Transverse colon (tissue), 3 donors: ENCODE results near the gene API5.

Experiments
- CTCF ChIP-seq, 5 experiments: fragments of 200-600 bp in 3 of 5; fragments of 450-650 bp in 2 of 5; sonication (generic) in 3 of 5; IDR thresholded peaks; 1 replicate in 2 of 5; 2 replicates in 3 of 5; pipeline ENCODE4 v1.5.1; 2016 to 2017; ENCODE audit warnings: antibody characterized with exemption in 5 of 5, inconsistent platforms in 3 of 5, mild to moderate bottlenecking in 2 of 5, moderate library complexity in 1 of 5
- EP300 ChIP-seq: sonication (generic); formaldehyde crosslinking; IDR thresholded peaks from one replicate; pipeline ENCODE4 v1.6.1; 2017; ENCODE audit warnings: antibody characterized with exemption, low read depth

- TF ChIP-seq EP300 (no peak), CTCF (IDR thresholded peaks at IDR 0.05) (no peak)
These were observed 80.9 kb downstream of the API5 start for GRCh38 chr11:43392713-43393112.
